Measurements from ENCODE around the gene UEVLD. TPM values are rescaled to one million over a fixed set of nuclear protein-coding genes. Genes with fewer than 3 reads are reported as not detected.

Gene UEVLD
- total RNA-seq, 1 donor from 2014 or later = 21.4 TPM

GRCh38 chr11:18524248-18524647 is 64.3 kb downstream of the UEVLD start:
- Mint-ChIP-seq H3K27ac (ENCODE audit: unreplicated experiment) (no peak overlapping the region), H3K27me3 (ENCODE audit: low read depth) (no peaks in the 10 kb centered on the region), H3K9me3 (ENCODE audit: low read depth) (no peaks in the 10 kb centered on the region), H3K4me3 (ENCODE audit: unreplicated experiment) (no peak overlapping the region), H3K36me3 (ENCODE audit: low read depth) (peaks cover 5% of the 10 kb centered on the region), H3K4me1 (ENCODE audit: low read depth) (peaks cover 33% of the 10 kb centered on the region)
- no peak for TF ChIP-seq CTCF (IDR thresholded peaks at IDR 0.05)
- DNase-seq (ENCODE audit: low spot score) = no peak

GRCh38 chr11:18523084-18523483 is 65.5 kb downstream of the UEVLD start:
- no peak overlapping the region for H3K4me3 Mint-ChIP-seq (ENCODE audit: unreplicated experiment)
- H3K27me3 Mint-ChIP-seq (ENCODE audit: low read depth) = no peaks in the 10 kb centered on the region
- no peaks in the 10 kb centered on the region for H3K9me3 Mint-ChIP-seq (ENCODE audit: low read depth)
- TF ChIP-seq CTCF (IDR thresholded peaks at IDR 0.05) = no peak
- no peak overlapping the region for H3K27ac Mint-ChIP-seq (ENCODE audit: unreplicated experiment)
- H3K4me1 Mint-ChIP-seq (ENCODE audit: low read depth) = peaks cover 33% of the 10 kb centered on the region
- H3K36me3 Mint-ChIP-seq (ENCODE audit: low read depth) = peaks cover 5% of the 10 kb centered on the region
- DNase-seq (ENCODE audit: low spot score) = no peak

- Mint-ChIP-seq H3K27me3 (ENCODE audit: low read depth) (no peaks in the 10 kb centered on the region), H3K4me3 (ENCODE audit: unreplicated experiment) (no peak overlapping the region), H3K9me3 (ENCODE audit: low read depth) (no peaks in the 10 kb centered on the region), H3K27ac (ENCODE audit: unreplicated experiment) (peak overlapping the region; percentile 1), H3K4me1 (ENCODE audit: low read depth) (peaks cover 26% of the 10 kb centered on the region), H3K36me3 (ENCODE audit: low read depth) (peaks cover 5% of the 10 kb centered on the region)
- no peak for DNase-seq (ENCODE audit: low spot score)
- TF ChIP-seq CTCF (IDR thresholded peaks at IDR 0.05) = no peak
These were observed 66.1 kb downstream of the UEVLD start for GRCh38 chr11:18522388-18522787.

- peaks cover 22% of the 10 kb centered on the region for H3K4me1 Mint-ChIP-seq (ENCODE audit: low read depth)
- no peak for TF ChIP-seq CTCF (IDR thresholded peaks at IDR 0.05)
- no peaks in the 10 kb centered on the region for H3K9me3 Mint-ChIP-seq (ENCODE audit: low read depth)
These were observed 67.4 kb downstream of the UEVLD start for GRCh38 chr11:18521122-18521521.

GRCh38 chr11:18502352-18502751 is 86.2 kb downstream of the UEVLD start:
- Mint-ChIP-seq H3K36me3 (ENCODE audit: low read depth) (peaks cover 49% of the 10 kb centered on the region), H3K4me1 (ENCODE audit: low read depth) (no peaks in the 10 kb centered on the region), H3K27ac (ENCODE audit: unreplicated experiment) (no peak overlapping the region), H3K9me3 (ENCODE audit: low read depth) (peaks cover 7% of the 10 kb centered on the region), H3K27me3 (ENCODE audit: low read depth) (no peaks in the 10 kb centered on the region), H3K4me3 (ENCODE audit: unreplicated experiment) (no peak overlapping the region)
- TF ChIP-seq CTCF (IDR thresholded peaks at IDR 0.05) = no peak
- DNase-seq (ENCODE audit: low spot score) = no peak

More at GRCh38 chr11:18521122-18521521, 67.4 kb downstream of the UEVLD start:
- Mint-ChIP-seq H3K4me3 (ENCODE audit: unreplicated experiment) (no peak overlapping the region), H3K36me3 (ENCODE audit: low read depth) (peaks cover 5% of the 10 kb centered on the region), H3K27ac (ENCODE audit: unreplicated experiment) (no peak overlapping the region), H3K27me3 (ENCODE audit: low read depth) (no peaks in the 10 kb centered on the region)
- no peak for DNase-seq (ENCODE audit: low spot score)

Measured in chondrocyte (in vitro differentiated cells).